ENCODE measurements around the gene RAB28. TPM values are rescaled to one million over a fixed set of nuclear protein-coding genes. Genes with fewer than 3 reads are reported as not detected.

Gene RAB28
- total and polyA plus RNA-seq, 2 experiments from 2014 or later: 15.3 to 23.9 TPM

- H3K27ac ChIP-seq (ENCODE audit: low read depth): no peak overlapping the region
- DNase-seq (ENCODE audit: low spot score) (no peak), ATAC-seq (no peak)
- no peaks in the 10 kb centered on the region for H3F3A ChIP-seq (replicated peaks; ENCODE audit: low read depth)
- Mint-ChIP-seq H3K27me3 (ENCODE audit: insufficient read depth, low read depth, poor library complexity) (no peaks in the 10 kb centered on the region), H3K36me3 (ENCODE audit: low read depth) (peaks cover 7% of the 10 kb centered on the region; the same call in 1 of the 3 replicates), H3K9me3 (no peaks in the 10 kb centered on the region), H3K4me3 (no peak overlapping the region), H3K27ac (no peak overlapping the region), H3K4me1 (peaks cover 12% of the 10 kb centered on the region)
- H3K4me1 ChIP-seq (ENCODE audit: insufficient read depth): no peaks in the 10 kb centered on the region
- H3K4me3 ChIP-seq: no peak overlapping the region
- no peaks in the 10 kb centered on the region for H3K36me3 ChIP-seq (ENCODE audit: insufficient read depth)
- no peaks in the 10 kb centered on the region; the same call in none of the 2 replicates for H4K20me1 ChIP-seq (replicated peaks; ENCODE audit: insufficient read depth)
- TF ChIP-seq CREB1 (CRISPR knock-in tag; IDR thresholded peaks at IDR 0.05; ENCODE audit: low read depth): no peak
- TF ChIP-seq ZNF331 (CRISPR knock-in tag; IDR thresholded peaks at IDR 0.05; ENCODE audit: low read depth): no peak
- TF ChIP-seq STAT1 (IDR thresholded peaks at IDR 0.05; ENCODE audit: unreplicated experiment): no peak
- no peak for TF ChIP-seq NANOG (IDR thresholded peaks at IDR 0.05; ENCODE audit: borderline replicate concordance)
- no peak for TF ChIP-seq REST (IDR thresholded peaks at IDR 0.05; ENCODE audit: unreplicated experiment)
- no peak for TF ChIP-seq ZNF114 (CRISPR knock-in tag; IDR thresholded peaks at IDR 0.05)
- no peak for TF ChIP-seq ETS1 (IDR thresholded peaks at IDR 0.05)
- TF ChIP-seq CTCF (conservative IDR thresholded peaks at IDR 0.05; ENCODE audit: low read depth in 2 of 2): no peak
- TF ChIP-seq POLR2AphosphoS5 (IDR thresholded peaks at IDR 0.05; ENCODE audit: low read depth): no peak
- no peak for TF ChIP-seq EZH2 (IDR thresholded peaks at IDR 0.05; ENCODE audit: low read depth, unreplicated experiment)
- TF ChIP-seq EZH2phosphoT487 (IDR thresholded peaks at IDR 0.05; ENCODE audit: unreplicated experiment): no peak
- no peak for TF ChIP-seq ZNF462 (CRISPR knock-in tag; IDR thresholded peaks at IDR 0.05)
- TF ChIP-seq JUNB (IDR thresholded peaks at IDR 0.05; ENCODE audit: unreplicated experiment): no peak
- H3K79me2 ChIP-seq (replicated peaks; ENCODE audit: insufficient read depth): peaks cover 24% of the 10 kb centered on the region
- no peaks in the 10 kb centered on the region for H3K27me3 ChIP-seq (ENCODE audit: insufficient read depth)
- no peaks in the 10 kb centered on the region for H3K9me2 ChIP-seq (ENCODE audit: insufficient read depth)
- H3K4me2 ChIP-seq: no peak overlapping the region
- H2AFZ ChIP-seq: no peak overlapping the region
Measured at GRCh38 chr4:13461191-13461905, 22.8 kb downstream of the RAB28 start.
